GM12801 (cell line): ENCODE data around the gene SLC25A6.

Experiments
- CTCF ChIP-seq: IDR thresholded peaks from one replicate; pipeline ENCODE4 v1.5.1; 2011; ENCODE audit warnings: control low read depth; ENCODE audit not compliant: insufficient read length; ENCODE audit errors: extremely low read depth

Gene SLC25A6

GRCh38 chrX:1403228-1403627 is 11.3 kb upstream of the SLC25A6 start:
- TF ChIP-seq CTCF = no peak

- TF ChIP-seq CTCF = no peak
Observed at GRCh38 chrX:1401611-1402430, 9.9 kb upstream of the SLC25A6 start.

GRCh38 chrX:1400742-1401471 is 9.0 kb upstream of the SLC25A6 start:
- TF ChIP-seq CTCF = no peak

GRCh38 chrX:1400049-1400448 is 8.1 kb upstream of the SLC25A6 start:
- TF ChIP-seq CTCF = no peak

- TF ChIP-seq CTCF = no peak
Observed at GRCh38 chrX:1398431-1399340, 6.8 kb upstream of the SLC25A6 start.

GRCh38 chrX:1397441-1398270 is 5.7 kb upstream of the SLC25A6 start:
- no peak for TF ChIP-seq CTCF
